ENCODE data around the gene PROKR1.

Gene PROKR1

GRCh38 chr2:68700560-68700959 lies 57.2 kb downstream of the PROKR1 start:
- no peak for DNase-seq

GRCh38 chr2:68706637-68707036 lies 63.3 kb downstream of the PROKR1 start:
- DNase-seq, result no peak

Data from activated CD4-positive, CD25-positive, alpha-beta regulatory T cell treated with anti-CD3 and anti-CD28 coated beads, Interleukin-2, amount 50 U/mL, for 72 hours (primary cell).